Activated CD8-positive, alpha-beta T cell treated with anti-CD3 and anti-CD28 coated beads for 36 hours (primary cell): ENCODE data around the gene TMIGD3. TPM values are rescaled to one million over a fixed set of nuclear protein-coding genes. Genes with fewer than 3 reads are reported as not detected.

Experiments
- ATAC-seq: fragments of 200-7000 bp; cut with Tn5 transposase; one replicate; pipeline ENCODE4 v1.10.0; 2021; ENCODE audit warnings: mild to moderate bottlenecking, moderate library complexity
- CTCF ChIA-PET: fragments of 350-600 bp; sonication (Branson Sonifier 250); formaldehyde crosslinking; loops from one replicate; lab custom pipeline; 2021; ENCODE audit warnings: antibody characterized with exemption; lab: Charles Lee
- POLR2A ChIA-PET: fragments of 350-600 bp; sonication (Branson Sonifier 250); formaldehyde crosslinking; loops from one replicate; lab custom pipeline; 2021; ENCODE audit warnings: antibody characterized with exemption; lab: Charles Lee
- DNase-seq: peaks from one replicate; pipeline ENCODE4 v3.0.0-alpha.2; 2020
- H3K27ac Mint-ChIP-seq: one replicate; pipeline ENCODE4 v1.8.0; 2021; ENCODE audit warnings: mild to moderate bottlenecking, mixed read lengths
- H3K27me3 Mint-ChIP-seq: one replicate; pipeline ENCODE4 v1.8.0; 2021; ENCODE audit warnings: mixed read lengths
- H3K36me3 Mint-ChIP-seq: one replicate; pipeline ENCODE4 v1.8.0; 2021; ENCODE audit warnings: low read depth, mixed read lengths
- H3K4me1 Mint-ChIP-seq: one replicate; pipeline ENCODE4 v1.8.0; 2021; ENCODE audit warnings: low read depth, mixed read lengths
- H3K4me3 Mint-ChIP-seq: one replicate; pipeline ENCODE4 v1.8.0; 2021; ENCODE audit warnings: mild to moderate bottlenecking, moderate library complexity, mixed read lengths
- H3K9me3 Mint-ChIP-seq: one replicate; pipeline ENCODE4 v1.8.0; 2021; ENCODE audit warnings: mixed read lengths
- CTCF ChIP-seq: fragments of 200-600 bp; IDR thresholded peaks from one replicate; pipeline ENCODE4 v1.8.0; 2022; ENCODE audit warnings: antibody characterized with exemption, mild to moderate bottlenecking
- intact Hi-C: fragments of 100-400 bp; cut with micrococcal nuclease; formaldehyde crosslinking; loops from one replicate; pipeline ENCODE4 v1.10.0; 2022
- total RNA-seq, 2 experiments: library from RNA; stranded (reverse); gene quantifications; one replicate each; pipeline ENCODE4 v1.2.3, GENCODE V29; 2021

TMIGD3 gene
- total RNA-seq, 2 experiments from 2014 or later = not detected

GRCh38 chr1:111511370-111511769, 7.9 kb upstream of the TMIGD3 start:
- Mint-ChIP-seq H3K9me3 (no peaks in the 10 kb centered on the region), H3K4me1 (peaks cover 53% of the 10 kb centered on the region), H3K27ac (no peak overlapping the region), H3K4me3 (no peak overlapping the region), H3K27me3 (no peaks in the 10 kb centered on the region), H3K36me3 (no peaks in the 10 kb centered on the region)
- intact Hi-C loops = no loop called here
- ATAC-seq (no peak), DNase-seq (no peak)
- ChIA-PET CTCF (interaction anchor here (1.0 to 7.9 kb wide), 6 partner anchors 33 to 227 kb away, joined by 3 to 99 read pairs (median 3); partner anchors contain the start of genes C1orf162 and INKA2), POLR2A (interaction anchor here (1.0 to 1.2 kb wide), 2 partner anchors 82 to 243 kb away, joined by 3 read pairs; no protein-coding TSS in a partner anchor)
- TF ChIP-seq CTCF = no peak

- CTCF ChIA-PET = interaction anchor here (1.4 to 7.9 kb wide), 5 partner anchors 15 to 258 kb away, joined by 5 to 99 read pairs (median 35); partner anchors contain the start of genes C1orf162 and RAP1A
- POLR2A ChIA-PET = no interaction called here
- no peaks in the 10 kb centered on the region for H3K36me3 Mint-ChIP-seq
- intact Hi-C loops = loop anchor here (2.0 to 5.0 kb wide), 4 partner anchors 38 to 247 kb away; partner anchors contain the start of genes C1orf162 and DDX20
- DNase-seq = no peak
- ATAC-seq = no peak
- no peak for TF ChIP-seq CTCF
- H3K27ac Mint-ChIP-seq = no peak overlapping the region
- H3K4me1 Mint-ChIP-seq = peaks cover 55% of the 10 kb centered on the region
- H3K9me3 Mint-ChIP-seq = no peaks in the 10 kb centered on the region
- no peak overlapping the region for H3K4me3 Mint-ChIP-seq
- no peaks in the 10 kb centered on the region for H3K27me3 Mint-ChIP-seq
Observed at GRCh38 chr1:111509997-111510375, 6.6 kb upstream of the TMIGD3 start.

GRCh38 chr1:111507411-111508201, 4.2 kb upstream of the TMIGD3 start:
- intact Hi-C loops = loop anchor here (2.0 to 5.0 kb wide), 4 partner anchors 35 to 250 kb away; partner anchors contain the start of genes C1orf162 and DDX20
- Mint-ChIP-seq H3K36me3 (no peaks in the 10 kb centered on the region), H3K27me3 (no peaks in the 10 kb centered on the region), H3K4me3 (peak overlapping the region; percentile 49), H3K4me1 (peaks cover 59% of the 10 kb centered on the region), H3K9me3 (no peaks in the 10 kb centered on the region), H3K27ac (peak overlapping the region; percentile 94)
- peak; percentile 83 for DNase-seq
- POLR2A ChIA-PET = interaction anchor here (0.7 to 3.9 kb wide), 31 partner anchors 10 to 290 kb away, joined by 3 to 43 read pairs (median 5); partner anchors contain the start of genes ATP5PB, DDX20, INKA2 and RAP1A
- no peak for TF ChIP-seq CTCF
- peak; percentile 76 for ATAC-seq
- CTCF ChIA-PET = interaction anchor here (0.5 to 7.9 kb wide), 84 partner anchors 9 to 326 kb away, joined by 3 to 99 read pairs (median 7); partner anchors contain the start of genes C1orf162, INKA2 and RAP1A

GRCh38 chr1:111506561-111506960, 3.1 kb upstream of the TMIGD3 start:
- Mint-ChIP-seq H3K9me3 (no peaks in the 10 kb centered on the region), H3K4me3 (no peak overlapping the region), H3K27me3 (no peaks in the 10 kb centered on the region), H3K4me1 (peaks cover 59% of the 10 kb centered on the region), H3K27ac (peak overlapping the region; percentile 59), H3K36me3 (no peaks in the 10 kb centered on the region)
- ChIA-PET POLR2A (interaction anchor here (0.6 to 3.9 kb wide), 10 partner anchors 10 to 249 kb away, joined by 3 to 43 read pairs (median 6); partner anchors contain the start of genes DDX20 and INKA2), CTCF (interaction anchor here (1.2 to 7.9 kb wide), 24 partner anchors 8 to 283 kb away, joined by 4 to 99 read pairs (median 15); partner anchors contain the start of gene C1orf162)
- TF ChIP-seq CTCF = no peak
- ATAC-seq (no peak), DNase-seq (no peak)
- intact Hi-C loops = loop anchor here (5.0 kb wide), 3 partner anchors 34 to 251 kb away; partner anchors contain the start of genes C1orf162 and DDX20
